ENCODE results near the gene MYCL. TPM values are rescaled to one million over a fixed set of nuclear protein-coding genes. Genes with fewer than 3 reads are reported as not detected.

Gene MYCL
- total RNA-seq, 1 donor: 0.81 TPM

- no peak overlapping the region for H3K4me3 ChIP-seq (ENCODE audit: low read depth, low read length)
- TF ChIP-seq CTCF (IDR thresholded peaks at IDR 0.05; ENCODE audit: insufficient read depth, low read length): no peak
- no peak for DNase-seq (ENCODE audit: low read depth)
Observed at GRCh38 chr1:39940980-39941871, 39.5 kb upstream of the MYCL start.

GRCh38 chr1:39940253-39940652, 38.5 kb upstream of the MYCL start:
- TF ChIP-seq CTCF (IDR thresholded peaks at IDR 0.05; ENCODE audit: insufficient read depth, low read length): no peak
- DNase-seq (ENCODE audit: low read depth): no peak
- no peak overlapping the region for H3K4me3 ChIP-seq (ENCODE audit: low read depth, low read length)

GRCh38 chr1:39938856-39939255, 37.1 kb upstream of the MYCL start:
- no peak for DNase-seq (ENCODE audit: low read depth)
- no peak overlapping the region for H3K4me3 ChIP-seq (ENCODE audit: low read depth, low read length)
- TF ChIP-seq CTCF (IDR thresholded peaks at IDR 0.05; ENCODE audit: insufficient read depth, low read length): no peak

- DNase-seq (ENCODE audit: low read depth): no peak
- no peak for TF ChIP-seq CTCF (IDR thresholded peaks at IDR 0.05; ENCODE audit: insufficient read depth, low read length)
- H3K4me3 ChIP-seq (ENCODE audit: low read depth, low read length): no peak overlapping the region
Observed at GRCh38 chr1:39936724-39937491, 35.2 kb upstream of the MYCL start.

GRCh38 chr1:39933956-39934941, 32.5 kb upstream of the MYCL start:
- peak; percentile 96 for DNase-seq (ENCODE audit: low read depth)
- TF ChIP-seq CTCF (IDR thresholded peaks at IDR 0.05; ENCODE audit: insufficient read depth, low read length): no peak
- H3K4me3 ChIP-seq (ENCODE audit: low read depth, low read length): no peak overlapping the region
